ENCODE results near the gene CTDSPL.
"Not testable (repeated sequence)": the region's sequence is repeated elsewhere in the genome, so short reads cannot be mapped to it uniquely, and the experiment has no call there.

Gene CTDSPL

DNA sequence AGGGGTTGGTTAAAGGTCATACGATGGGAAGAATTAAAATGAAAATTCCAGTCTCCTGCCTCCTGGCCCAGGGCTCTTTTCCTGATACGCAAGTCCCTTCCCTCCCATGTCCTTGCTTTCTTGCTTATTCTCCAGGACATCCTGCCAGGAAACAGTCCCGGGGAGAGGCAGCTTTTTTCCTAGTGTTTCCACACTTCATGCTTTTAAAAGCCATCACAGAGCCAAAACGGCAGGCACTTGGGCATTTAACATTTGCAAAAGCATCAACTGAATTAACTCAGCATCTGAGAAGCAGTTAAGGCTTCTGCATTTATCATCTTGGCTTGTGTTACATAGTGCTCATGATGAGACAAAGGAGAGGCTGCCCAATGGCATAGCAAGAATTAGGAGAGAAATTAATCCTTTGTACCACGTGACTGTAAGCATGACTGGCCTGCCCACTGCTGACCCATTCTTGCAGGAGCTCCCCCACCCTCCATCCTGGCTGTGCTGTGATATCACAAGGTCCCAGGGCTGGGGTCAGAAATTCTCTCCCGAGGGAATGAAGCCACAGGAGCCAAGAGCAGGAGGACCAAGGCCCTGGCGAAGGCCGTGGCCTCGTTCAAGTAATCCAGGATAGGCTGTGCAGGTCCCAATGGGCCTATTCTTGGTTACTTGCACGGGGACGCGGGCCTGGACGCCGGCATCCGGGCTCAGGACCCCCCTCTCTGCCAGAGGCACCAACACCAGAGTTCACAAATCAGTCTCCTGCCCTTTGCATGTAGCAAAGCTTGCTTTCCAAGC is 107.3 kb downstream of the CTDSPL start:
- H3K4me3 ChIP-seq (ENCODE audit: low read depth, low read length): no peak overlapping the region
- TF ChIP-seq, protein P1, sequence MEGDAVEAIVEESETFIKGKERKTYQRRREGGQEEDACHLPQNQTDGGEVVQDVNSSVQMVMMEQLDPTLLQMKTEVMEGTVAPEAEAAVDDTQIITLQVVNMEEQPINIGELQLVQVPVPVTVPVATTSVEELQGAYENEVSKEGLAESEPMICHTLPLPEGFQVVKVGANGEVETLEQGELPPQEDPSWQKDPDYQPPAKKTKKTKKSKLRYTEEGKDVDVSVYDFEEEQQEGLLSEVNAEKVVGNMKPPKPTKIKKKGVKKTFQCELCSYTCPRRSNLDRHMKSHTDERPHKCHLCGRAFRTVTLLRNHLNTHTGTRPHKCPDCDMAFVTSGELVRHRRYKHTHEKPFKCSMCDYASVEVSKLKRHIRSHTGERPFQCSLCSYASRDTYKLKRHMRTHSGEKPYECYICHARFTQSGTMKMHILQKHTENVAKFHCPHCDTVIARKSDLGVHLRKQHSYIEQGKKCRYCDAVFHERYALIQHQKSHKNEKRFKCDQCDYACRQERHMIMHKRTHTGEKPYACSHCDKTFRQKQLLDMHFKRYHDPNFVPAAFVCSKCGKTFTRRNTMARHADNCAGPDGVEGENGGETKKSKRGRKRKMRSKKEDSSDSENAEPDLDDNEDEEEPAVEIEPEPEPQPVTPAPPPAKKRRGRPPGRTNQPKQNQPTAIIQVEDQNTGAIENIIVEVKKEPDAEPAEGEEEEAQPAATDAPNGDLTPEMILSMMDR (IDR thresholded peaks at IDR 0.05; ENCODE audit: low read depth, low read length): no peak
- in situ Hi-C loops (cut with HindIII; ENCODE audit: low sequenced_read_pairs): no loop called here
- no peak for DNase-seq (ENCODE audit: low read depth, low spot score)

DNA sequence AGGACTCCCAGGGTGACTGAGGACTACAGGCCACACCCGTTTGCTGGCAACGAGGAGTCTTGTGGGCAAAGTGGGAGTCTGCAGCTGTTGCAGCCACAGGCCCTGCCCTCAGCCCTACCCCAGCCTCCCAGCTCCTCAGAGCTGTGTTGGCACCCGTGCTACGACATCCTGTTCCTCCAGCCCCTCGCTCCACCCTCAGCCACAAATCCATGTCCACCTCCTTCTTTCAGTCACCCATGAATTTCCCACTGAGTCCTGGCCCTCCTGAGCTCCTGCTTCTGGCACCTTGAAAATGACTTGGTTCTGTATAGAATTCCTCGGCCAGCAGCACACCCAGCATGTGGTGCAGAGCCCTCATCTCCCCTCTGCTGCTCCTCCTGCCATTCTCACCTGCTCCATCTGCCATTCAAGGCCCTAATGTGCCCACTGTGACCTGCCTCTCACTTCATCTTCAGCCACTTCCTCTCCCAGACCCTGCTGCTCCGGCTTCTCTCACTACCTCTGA is 108.0 kb downstream of the CTDSPL start:
- TF ChIP-seq, protein P1 (IDR thresholded peaks at IDR 0.05; ENCODE audit: low read depth, low read length): no peak
- H3K4me3 ChIP-seq (ENCODE audit: low read depth, low read length): no peak overlapping the region
- in situ Hi-C loops (cut with HindIII; ENCODE audit: low sequenced_read_pairs): no loop called here
- DNase-seq (ENCODE audit: low read depth, low spot score): no peak

DNA sequence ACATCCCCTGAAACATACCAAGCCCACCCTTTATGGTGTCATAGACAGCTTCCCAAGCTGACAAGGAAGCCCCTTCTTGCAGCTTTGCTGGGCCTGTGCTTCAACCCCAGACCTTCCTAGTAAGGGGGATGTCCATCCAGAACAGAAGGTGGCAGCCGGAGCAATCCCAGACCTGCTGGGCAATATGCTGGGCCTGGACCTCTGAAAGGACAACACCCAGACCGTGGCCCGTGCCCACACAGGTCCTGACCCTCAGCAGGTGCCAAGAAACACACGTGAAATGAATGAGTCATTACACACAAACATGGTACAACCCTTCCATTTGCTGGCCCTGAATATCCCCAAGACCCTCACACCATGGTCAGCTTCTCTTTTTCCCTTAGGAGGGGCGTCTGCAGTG is 109.1 kb downstream of the CTDSPL start:
- TF ChIP-seq, protein P1 (IDR thresholded peaks at IDR 0.05; ENCODE audit: low read depth, low read length): no peak
- in situ Hi-C loops (cut with HindIII; ENCODE audit: low sequenced_read_pairs): no loop called here
- no peak for DNase-seq (ENCODE audit: low read depth, low spot score)
- no peak overlapping the region for H3K4me3 ChIP-seq (ENCODE audit: low read depth, low read length)

DNA sequence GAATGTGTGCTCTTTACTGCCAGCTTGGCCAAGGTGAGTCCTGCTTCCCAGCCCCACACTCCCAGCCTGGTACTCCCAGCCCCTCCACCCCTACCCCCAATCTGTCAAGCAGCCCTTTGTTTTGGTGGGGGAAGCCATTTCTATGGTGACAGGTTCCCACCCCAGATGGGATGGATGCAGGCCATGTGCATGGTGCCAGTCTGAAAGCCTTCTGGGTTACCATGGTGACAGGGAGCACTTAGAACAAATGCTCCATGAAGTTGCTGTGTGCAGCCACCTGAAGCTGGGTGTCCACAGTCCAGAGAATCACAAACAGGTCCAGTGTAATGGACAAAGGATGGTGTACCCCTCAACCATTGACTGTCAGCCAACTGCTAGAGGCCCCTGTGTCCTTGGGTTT is 109.8 kb downstream of the CTDSPL start:
- in situ Hi-C loops (cut with HindIII; ENCODE audit: low sequenced_read_pairs): no loop called here
- TF ChIP-seq, protein P1 (IDR thresholded peaks at IDR 0.05; ENCODE audit: low read depth, low read length): no peak
- no peak overlapping the region for H3K4me3 ChIP-seq (ENCODE audit: low read depth, low read length)
- no peak for DNase-seq (ENCODE audit: low read depth, low spot score)

DNA sequence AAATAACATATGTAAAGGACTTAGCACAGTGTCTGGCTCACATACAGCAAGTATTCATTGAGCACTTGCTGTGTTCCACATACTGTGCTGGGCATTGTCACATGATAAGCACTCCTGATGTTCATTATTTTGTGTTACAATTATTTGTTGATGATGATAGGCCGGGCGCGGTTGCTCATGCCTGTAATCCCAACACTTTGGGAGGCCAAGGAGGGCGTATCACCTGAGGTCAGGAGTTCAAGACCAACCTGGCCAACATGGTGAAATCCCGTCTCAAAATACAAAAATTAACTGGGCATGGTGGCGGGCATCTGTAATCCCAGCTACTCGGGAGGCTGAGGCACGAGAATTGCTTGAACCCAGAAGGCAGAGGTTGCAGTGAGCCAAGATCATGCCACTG is 110.4 kb downstream of the CTDSPL start:
- DNase-seq (ENCODE audit: low read depth, low spot score); in situ Hi-C loops (cut with HindIII; ENCODE audit: low sequenced_read_pairs); H3K4me3 ChIP-seq (ENCODE audit: low read depth, low read length): not testable (repeated sequence)

DNA sequence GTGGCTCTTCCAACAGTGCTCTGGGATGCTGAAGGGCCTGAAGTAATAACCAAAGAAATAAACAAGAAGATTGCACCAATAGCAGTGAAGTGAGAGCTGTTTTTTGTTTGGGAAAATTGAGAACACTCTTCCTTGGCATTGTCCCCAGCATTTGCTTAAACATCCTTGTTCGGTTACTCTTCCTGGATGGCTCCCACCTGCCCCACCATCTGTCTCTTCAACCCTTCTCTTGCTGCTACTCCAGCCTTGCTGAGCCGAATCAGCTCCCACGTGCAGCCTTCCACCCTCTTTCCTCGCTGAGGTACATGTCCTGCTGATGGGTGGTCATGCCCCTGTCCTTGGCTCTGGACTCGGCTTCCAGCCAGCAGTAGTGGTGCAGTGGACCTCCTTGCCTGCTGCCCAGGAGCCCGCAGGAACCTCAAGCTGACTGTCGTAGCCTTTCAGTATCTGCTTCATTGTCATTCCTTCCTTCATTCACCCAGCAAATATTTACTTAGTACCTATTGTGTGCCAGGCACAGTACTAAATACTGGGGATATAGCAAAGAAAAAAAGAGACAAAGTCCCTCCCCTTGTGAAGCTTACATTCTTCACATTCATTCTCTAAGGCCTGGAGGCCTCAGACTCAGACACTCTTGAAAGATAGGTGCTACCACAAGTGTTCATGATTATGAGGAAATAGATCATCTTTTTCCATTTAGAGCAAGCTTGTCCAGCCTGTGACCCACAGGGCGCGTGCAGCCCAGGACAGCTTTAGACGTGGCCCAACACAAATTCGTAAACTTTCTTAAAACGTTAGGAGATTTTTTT is 111.8 kb downstream of the CTDSPL start:
- H3K4me3 ChIP-seq (ENCODE audit: low read depth, low read length): no peak overlapping the region
- DNase-seq (ENCODE audit: low read depth, low spot score): no peak
- TF ChIP-seq, protein P1 (IDR thresholded peaks at IDR 0.05; ENCODE audit: low read depth, low read length): no peak
- in situ Hi-C loops (cut with HindIII; ENCODE audit: low sequenced_read_pairs): no loop called here
